Endothelial cell of umbilical vein (primary cell): ENCODE results near the gene C1orf105. TPM values are rescaled to one million over a fixed set of nuclear protein-coding genes. Genes with fewer than 3 reads are reported as not detected.

Experiments used
- BruUV-seq: library from RNA; stranded (reverse); fragments of 400-500 nt; replicated peaks from 2 replicates; lab custom pipeline; 2021; lab: Mats Ljungman, UMichigan
- CTCF ChIA-PET: fragments of 300-600, 350-600 bp; sonication (Branson Sonifier 250); formaldehyde crosslinking; loops from one replicate; lab custom pipeline; 2021; ENCODE audit warnings: antibody characterized with exemption, inconsistent platforms; lab: Charles Lee
- POLR2A ChIA-PET: fragments of 300-600, 350-600 bp; sonication (Branson Sonifier 250); formaldehyde crosslinking; loops from one replicate; lab custom pipeline; 2021; ENCODE audit warnings: antibody characterized with exemption, inconsistent platforms; lab: Charles Lee
- DNase-seq: peaks from one replicate; pipeline ENCODE4 v3.0.0-alpha.2; 2011; ENCODE audit warnings: low read depth, low spot score
- FAIRE-seq: peaks from 2 replicates; lab custom pipeline; 2011; peaks lifted over from hg19 to GRCh38; lab: Jason Lieb, UNC
- H2AFZ ChIP-seq: 2 replicates; pipeline ENCODE4 v1.6.0; 2012; ENCODE audit warnings: low read depth, low read length, control low read depth, inconsistent platforms
- H3K27ac ChIP-seq: 2 replicates; pipeline ENCODE4 v1.5.1; 2011; ENCODE audit warnings: low read depth, mild to moderate bottlenecking, control low read depth, low read length, moderate library complexity; ENCODE audit not compliant: insufficient read depth
- H3K27me3 ChIP-seq, 2 experiments: 2 replicates each; pipeline versions ENCODE4 v1.6.0 to v1.6.1; 2011; ENCODE audit warnings: low read length in 2 of 2, mixed read lengths in 1 of 2; ENCODE audit not compliant: control insufficient read depth in 2 of 2, insufficient read depth in 2 of 2
- H3K36me3 ChIP-seq, 2 experiments: 2 replicates in 1 of 2; 3 replicates in 1 of 2; pipeline ENCODE4 v1.5.1; 2011; ENCODE audit warnings: low read length in 2 of 2, mild to moderate bottlenecking in 1 of 2, moderate library complexity in 1 of 2; ENCODE audit not compliant: control insufficient read depth in 2 of 2, insufficient read depth in 2 of 2; ENCODE audit errors: extremely low read depth in 1 of 2
- H3K4me1 ChIP-seq: 3 replicates; pipeline ENCODE4 v1.5.1; 2011; ENCODE audit warnings: mild to moderate bottlenecking, low read length; ENCODE audit not compliant: control insufficient read depth, insufficient read depth; ENCODE audit errors: extremely low read depth
- H3K4me2 ChIP-seq: 2 replicates; pipeline ENCODE4 v1.6.1; 2011; ENCODE audit warnings: low read length, control low read depth, mixed read lengths; ENCODE audit not compliant: insufficient read depth
- H3K4me3 ChIP-seq, 3 experiments: fragments of 200-600 bp in 1 of 3; sonication (generic), shearing (Covaris generic) in 1 of 3; replicated peaks in 1 of 3; 2 replicates each; pipeline ENCODE4 v1.5.1; 2011 to 2016; ENCODE audit warnings: control low read depth in 3 of 3, low read length in 3 of 3, mild to moderate bottlenecking in 2 of 3, inconsistent platforms in 1 of 3, low read depth in 1 of 3, moderate library complexity in 1 of 3; ENCODE audit not compliant: insufficient read depth in 1 of 3
- H3K79me2 ChIP-seq: 2 replicates; pipeline ENCODE4 v1.6.0; 2012; ENCODE audit warnings: low read length, inconsistent platforms; ENCODE audit not compliant: control insufficient read depth, insufficient read depth
- H3K9ac ChIP-seq: replicated peaks from 2 replicates; pipeline ENCODE3; 2011; ENCODE audit warnings: low read length, control low read depth; ENCODE audit not compliant: insufficient read depth; ENCODE audit errors: extremely low read depth
- H3K9me1 ChIP-seq: replicated peaks from 3 replicates; pipeline ENCODE4 v1.6.0; 2011; ENCODE audit warnings: mild to moderate bottlenecking, low read length; ENCODE audit not compliant: control insufficient read depth, insufficient read depth; ENCODE audit errors: extremely low read depth
- H3K9me3 ChIP-seq: replicated peaks from 2 replicates; pipeline ENCODE4 v1.5.1; 2012; ENCODE audit warnings: low read length, inconsistent platforms; ENCODE audit not compliant: control insufficient read depth, insufficient read depth
- H4K20me1 ChIP-seq: replicated peaks from 2 replicates; pipeline ENCODE3; 2011; ENCODE audit warnings: mild to moderate bottlenecking, low read length; ENCODE audit not compliant: control insufficient read depth, insufficient read depth; ENCODE audit errors: extremely low read depth
- CTCF ChIP-seq, 2 donors: IDR thresholded peaks; 1 replicate in 1 of 2; 2 replicates in 1 of 2; pipeline ENCODE4 v1.5.1; 2011; ENCODE audit warnings: low read length in 2 of 2, mild to moderate bottlenecking in 2 of 2, moderate library complexity in 2 of 2, control low read depth in 1 of 2, inconsistent platforms in 1 of 2, low read depth in 1 of 2; ENCODE audit not compliant: insufficient read depth in 1 of 2; ENCODE audit errors: extremely low read depth in 1 of 2
- EZH2 ChIP-seq: IDR thresholded peaks from 2 replicates; pipeline ENCODE4 v1.6.1; 2012; ENCODE audit warnings: borderline replicate concordance, low read depth, mild to moderate bottlenecking, moderate library complexity, low read length, inconsistent platforms; ENCODE audit not compliant: severe bottlenecking
- GATA2 ChIP-seq: IDR thresholded peaks from 2 replicates; pipeline ENCODE4 v1.7.0; 2011; ENCODE audit warnings: low read depth, mild to moderate bottlenecking, moderate library complexity, mixed read lengths, low read length; ENCODE audit not compliant: insufficient read length, insufficient read depth
- JUN ChIP-seq: IDR thresholded peaks from 2 replicates; pipeline ENCODE4 v1.6.1; 2011; ENCODE audit warnings: borderline replicate concordance, low read depth; ENCODE audit not compliant: insufficient read length, insufficient read depth
- MYC ChIP-seq: IDR thresholded peaks from one replicate; pipeline ENCODE4 v1.6.1; 2011; ENCODE audit warnings: mild to moderate bottlenecking, low read depth, low read length
- POLR2A ChIP-seq: IDR thresholded peaks from 2 replicates; pipeline ENCODE4 v1.6.1; 2012; ENCODE audit warnings: low read depth, mild to moderate bottlenecking, control low read depth, low read length
- POLR2AphosphoS5 ChIP-seq: IDR thresholded peaks from 2 replicates; pipeline ENCODE4 v1.6.1; 2012; ENCODE audit warnings: low read depth, mild to moderate bottlenecking, control low read depth, low read length, moderate library complexity; ENCODE audit not compliant: insufficient read depth
- dilution Hi-C: fragments of 300-500 bp; cut with MboI; formaldehyde crosslinking; loops from one replicate; pipeline ENCODE4 v1.15.0; 2019; ENCODE audit warnings: low sequenced_read_pairs; ENCODE audit not compliant: extremely low pct_ligation_motif_present
- intact Hi-C: fragments of 100-400 bp; cut with micrococcal nuclease; formaldehyde crosslinking; loops from one replicate; pipeline ENCODE4 v1.10.0; 2022
- polyA plus RNA-seq, 4 experiments: library from polyadenylated mRNA; depleted of rRNA in 3 of 4; stranded (reverse) in 3 of 4; unstranded in 1 of 4; fragments of >200 nt; gene quantifications; 2 replicates each; pipeline versions ENCODE4 v1.2.1 to v1.2.3, GENCODE V29; 2011 to 2012; ENCODE audit warnings: missing spikeins in 1 of 4
- total RNA-seq: library from RNA; stranded (reverse); gene quantifications from 2 replicates; pipeline ENCODE4 v1.2.3, GENCODE V29; 2021
- TF ChIP-seq, protein P1 (sequence below): IDR thresholded peaks from 2 replicates; pipeline ENCODE4 v1.6.1; 2011; ENCODE audit not compliant: insufficient read depth, insufficient read length

Gene C1orf105
- total and polyA plus RNA-seq, 2 donors (not counting 3 experiments of a cell fraction or from before 2014, with no cell fraction given) = not detected

DNA sequence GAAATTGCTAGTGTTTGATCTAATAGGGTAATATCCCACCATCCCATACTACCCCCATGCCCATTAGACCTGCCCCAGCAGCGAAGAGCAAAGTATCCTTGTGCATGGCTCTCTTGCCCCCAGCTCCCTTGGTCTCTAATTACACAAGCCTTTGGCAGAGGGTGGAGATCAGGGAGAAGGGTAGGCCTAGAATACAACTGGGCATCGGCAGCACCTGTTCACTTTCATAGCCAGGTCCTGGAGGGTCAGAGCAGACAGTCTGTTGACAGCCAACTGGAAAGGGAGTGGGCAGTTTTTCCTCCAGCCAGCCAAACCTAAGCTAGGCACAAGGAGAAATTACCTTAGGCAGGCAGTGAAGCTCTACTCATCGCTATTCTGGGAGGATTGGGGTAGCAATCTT, 26.1 kb downstream of the C1orf105 start:
- no TSS peak for BruUV-seq
- Histone ChIP-seq H2AFZ (no peak overlapping the region), H3K9ac (no peak overlapping the region), H3K4me1 (peaks cover 38% of the 10 kb centered on the region), H3K27me3 (no peaks in the 10 kb centered on the region), H3K36me3 (no peaks in the 10 kb centered on the region), H4K20me1 (no peaks in the 10 kb centered on the region), H3K4me2 (no peak overlapping the region), H3K4me3 (no peak overlapping the region), H3K9me1 (no peaks in the 10 kb centered on the region), H3K79me2 (peaks cover 20% of the 10 kb centered on the region), H3K27ac (no peak overlapping the region), H3K9me3 (no peaks in the 10 kb centered on the region)
- CTCF ChIA-PET = interaction anchor here (1.4 to 2.1 kb wide), 2 partner anchors 273 to 444 kb away, joined by 7 to 8 read pairs; no protein-coding TSS in a partner anchor
- intact Hi-C loops (no loop called here), dilution Hi-C loops (no loop called here)
- DNase-seq = no peak
- POLR2A ChIA-PET = no interaction called here
- TF ChIP-seq CTCF (IDR thresholded peaks at IDR 0.05; ENCODE audit: extremely low read depth in 1 of 2, insufficient read depth in 1 of 2, low read depth in 1 of 2, low read length in 2 of 2) = no peak
- TF ChIP-seq, protein P1, sequence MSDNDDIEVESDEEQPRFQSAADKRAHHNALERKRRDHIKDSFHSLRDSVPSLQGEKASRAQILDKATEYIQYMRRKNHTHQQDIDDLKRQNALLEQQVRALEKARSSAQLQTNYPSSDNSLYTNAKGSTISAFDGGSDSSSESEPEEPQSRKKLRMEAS = no peak
- no peak for TF ChIP-seq POLR2AphosphoS5
- no peak for TF ChIP-seq POLR2A
- TF ChIP-seq MYC = no peak
- no peak for TF ChIP-seq EZH2
- TF ChIP-seq JUN = no peak
- no peak for TF ChIP-seq GATA2
- FAIRE-seq = no peak
